GM18505 (cell line): ENCODE data around the gene RPL15.

Experiments
- ATAC-seq: cut with Tn5 transposase; IDR thresholded peaks from one replicate; pipeline ENCODE4 v1.9.1; 2021; ENCODE audit not compliant: unreplicated experiment
- POLR2A ChIP-seq: IDR thresholded peaks from 4 replicates; pipeline ENCODE4 v1.6.1; 2011; ENCODE audit warnings: borderline replicate concordance; ENCODE audit not compliant: insufficient read depth, insufficient read length; ENCODE audit errors: extremely low read depth

Gene RPL15

GRCh38 chr3:23931597-23931996, 14.7 kb downstream of the RPL15 start:
- TF ChIP-seq POLR2A = no peak
- ATAC-seq = no peak

DNA sequence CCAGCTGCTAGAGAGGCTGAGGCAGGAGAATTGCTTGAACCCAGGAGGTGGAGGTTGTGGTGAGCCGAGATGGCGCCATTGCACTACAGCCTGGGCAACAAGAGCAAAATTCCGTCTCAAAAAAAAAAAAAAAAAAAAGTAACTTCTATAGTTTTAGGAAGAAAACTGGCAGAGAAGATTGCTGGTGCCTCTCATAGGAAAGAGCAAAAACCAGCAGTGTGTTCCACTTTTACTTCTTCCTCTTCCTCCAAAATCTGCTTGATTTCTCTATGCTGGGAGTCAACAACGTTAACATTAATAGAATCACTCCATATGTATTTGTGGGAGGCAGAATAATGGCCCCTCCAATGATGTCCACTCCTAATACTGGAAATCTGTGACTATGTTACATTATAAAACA, 15.6 kb downstream of the RPL15 start:
- no peak for ATAC-seq
- TF ChIP-seq POLR2A = no peak

- no peak for ATAC-seq
- no peak for TF ChIP-seq POLR2A
Measured at GRCh38 chr3:23934253-23934652, 17.3 kb downstream of the RPL15 start.

- no peak for TF ChIP-seq POLR2A
- ATAC-seq = no peak
Measured at GRCh38 chr3:23937296-23937695, 20.4 kb downstream of the RPL15 start.

DNA sequence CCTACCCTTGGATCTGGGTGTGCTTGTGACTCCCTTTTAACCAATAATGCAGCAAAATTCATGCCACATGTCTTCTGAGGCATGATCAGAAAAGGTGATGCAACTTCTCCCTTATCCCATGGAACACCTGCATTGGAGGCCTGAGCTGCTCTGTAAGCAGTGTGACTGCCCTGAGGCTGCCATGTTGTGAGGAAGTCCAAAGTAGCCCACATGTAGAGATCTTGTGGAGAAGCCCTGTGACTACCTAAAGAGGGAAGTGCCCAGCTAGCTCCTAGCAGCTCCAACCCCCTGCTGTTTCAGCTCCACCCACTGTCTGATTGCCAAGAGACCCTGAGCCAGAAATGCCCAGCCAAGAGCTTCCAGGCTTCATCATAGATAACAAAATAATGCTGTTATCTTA, 21.8 kb downstream of the RPL15 start:
- TF ChIP-seq POLR2A = no peak
- no peak for ATAC-seq

DNA sequence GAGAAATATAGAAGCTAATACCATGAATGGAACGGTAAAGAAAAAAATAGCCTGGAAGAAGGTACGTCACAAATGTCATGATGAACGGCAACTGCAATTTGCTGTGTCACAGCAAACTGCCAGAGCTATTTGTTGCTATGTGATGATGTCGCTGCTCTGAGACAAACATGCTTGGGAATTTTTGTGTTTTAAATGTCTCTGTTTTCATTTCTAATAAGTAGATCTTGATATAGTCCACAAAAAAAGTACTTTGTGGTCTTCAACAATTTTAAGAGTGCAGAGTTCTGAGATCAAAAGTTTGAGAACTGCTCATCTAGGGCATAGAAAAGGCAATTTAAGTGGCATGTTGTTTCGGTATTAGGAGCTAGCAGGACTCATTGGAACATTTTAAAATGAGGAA, 23.8 kb downstream of the RPL15 start:
- TF ChIP-seq POLR2A = no peak
- ATAC-seq = no peak

DNA sequence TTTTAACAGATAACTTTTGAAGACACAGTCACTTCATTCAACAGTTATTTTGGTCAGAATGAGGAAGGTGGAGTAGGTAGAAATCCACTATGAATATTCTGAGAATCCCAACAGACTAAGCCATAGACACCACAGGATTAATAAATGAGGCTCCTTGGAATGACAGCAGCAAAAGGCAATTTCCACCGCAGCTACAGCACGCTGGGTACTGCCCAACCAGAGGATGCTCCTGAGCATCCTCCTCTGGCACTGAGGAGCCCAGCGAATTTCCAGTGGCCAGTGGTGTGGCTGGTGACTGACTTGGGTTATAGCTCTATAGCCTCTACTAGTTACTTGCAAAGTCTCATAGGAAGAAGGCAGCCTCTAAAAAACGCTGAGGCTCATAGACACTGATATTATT, 24.5 kb downstream of the RPL15 start:
- TF ChIP-seq POLR2A = no peak
- ATAC-seq = no peak

GRCh38 chr3:23942546-23942945, 25.6 kb downstream of the RPL15 start:
- ATAC-seq = no peak
- TF ChIP-seq POLR2A = no peak

DNA sequence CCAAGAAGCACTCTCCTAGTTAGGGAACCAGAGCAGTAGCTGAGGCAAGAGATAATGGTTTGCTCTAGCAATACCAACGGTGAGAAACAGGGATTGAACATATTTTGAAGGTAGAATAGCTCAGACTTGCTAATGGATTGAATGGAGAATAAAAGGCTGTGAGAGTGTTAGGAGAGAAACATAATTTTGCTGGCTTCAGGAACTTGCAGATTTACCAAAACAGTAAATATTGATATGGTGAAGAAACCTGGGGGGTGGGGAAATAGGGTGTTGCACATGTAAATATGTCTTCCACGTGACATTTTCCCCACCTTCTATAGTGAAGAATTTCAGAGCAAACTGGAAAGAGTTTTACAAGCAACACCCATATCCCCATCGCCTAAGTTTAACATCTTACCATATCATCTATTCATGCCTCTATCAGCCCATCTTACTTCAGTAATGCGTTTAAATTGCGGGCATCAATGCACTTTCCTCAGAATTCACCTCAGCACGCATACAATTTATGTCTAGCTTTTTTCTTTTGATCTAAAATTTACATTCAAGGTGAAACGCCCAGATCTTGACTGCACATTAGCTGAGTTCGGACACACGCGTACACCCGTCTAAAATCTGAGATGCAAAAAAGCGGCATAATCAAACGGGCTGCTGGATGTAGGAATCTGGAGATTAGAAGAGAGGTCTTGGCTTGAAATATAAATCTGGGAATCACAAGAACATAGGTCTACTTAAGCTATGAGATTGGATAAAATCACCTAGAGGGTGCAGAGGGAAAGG, 27.3 kb downstream of the RPL15 start:
- no peak for ATAC-seq

DNA sequence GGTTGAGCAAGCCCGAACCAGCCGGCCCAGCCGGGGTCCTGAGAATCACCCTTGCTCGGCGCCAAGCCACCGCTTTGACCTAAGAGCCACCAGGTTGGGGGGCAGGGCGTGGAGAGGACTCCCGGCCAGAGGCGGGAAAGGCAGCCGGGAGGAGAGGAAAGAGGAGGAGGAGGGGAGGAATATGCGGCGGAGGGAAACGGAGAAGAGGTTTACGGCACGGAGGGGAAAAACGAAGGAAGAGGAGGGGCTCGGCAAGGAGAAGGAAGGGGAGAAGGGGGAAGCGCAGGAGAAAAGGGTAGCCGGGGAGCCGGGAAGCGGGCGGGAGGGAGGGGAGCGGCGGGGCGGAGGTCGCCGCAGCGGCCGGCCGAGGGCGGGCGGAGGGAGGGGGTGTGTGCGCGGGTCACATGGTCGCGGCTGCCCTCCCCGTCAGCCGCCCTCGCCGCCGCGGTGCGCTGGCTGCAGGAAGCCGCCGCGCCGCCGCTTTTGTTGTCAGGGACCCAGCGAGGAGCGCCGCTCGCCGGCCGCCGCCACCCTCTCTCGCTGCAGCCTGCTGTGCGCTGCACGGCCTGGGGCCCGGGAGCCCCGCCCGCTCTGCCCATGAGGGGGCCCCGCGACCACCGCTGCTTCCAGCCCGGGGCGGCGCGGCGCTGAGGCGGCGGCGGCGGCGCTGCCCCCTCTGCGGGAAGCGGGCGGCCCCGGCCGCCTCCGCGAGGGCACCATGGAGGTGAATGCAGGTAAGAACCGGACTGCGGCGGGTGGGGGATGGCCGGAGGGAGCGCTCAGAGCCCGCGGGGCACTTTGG, 28.1 kb downstream of the RPL15 start, which contains the start of gene NR1D2:
Gene NR1D2 (plus strand): TSS at position 426 of the 802 bp plus-strand sequence. CDS start 293 bp downstream, at position 719.
- peak; percentile 47 for TF ChIP-seq POLR2A
- ATAC-seq = peak; percentile 58

More for the DNA sequence above, 27.3 kb downstream of the RPL15 start:
- no peak for TF ChIP-seq POLR2A

GRCh38 chr3:23945663-23945912, 28.7 kb downstream of the RPL15 start:
- ATAC-seq = no peak
- TF ChIP-seq POLR2A = peak; percentile 5

DNA sequence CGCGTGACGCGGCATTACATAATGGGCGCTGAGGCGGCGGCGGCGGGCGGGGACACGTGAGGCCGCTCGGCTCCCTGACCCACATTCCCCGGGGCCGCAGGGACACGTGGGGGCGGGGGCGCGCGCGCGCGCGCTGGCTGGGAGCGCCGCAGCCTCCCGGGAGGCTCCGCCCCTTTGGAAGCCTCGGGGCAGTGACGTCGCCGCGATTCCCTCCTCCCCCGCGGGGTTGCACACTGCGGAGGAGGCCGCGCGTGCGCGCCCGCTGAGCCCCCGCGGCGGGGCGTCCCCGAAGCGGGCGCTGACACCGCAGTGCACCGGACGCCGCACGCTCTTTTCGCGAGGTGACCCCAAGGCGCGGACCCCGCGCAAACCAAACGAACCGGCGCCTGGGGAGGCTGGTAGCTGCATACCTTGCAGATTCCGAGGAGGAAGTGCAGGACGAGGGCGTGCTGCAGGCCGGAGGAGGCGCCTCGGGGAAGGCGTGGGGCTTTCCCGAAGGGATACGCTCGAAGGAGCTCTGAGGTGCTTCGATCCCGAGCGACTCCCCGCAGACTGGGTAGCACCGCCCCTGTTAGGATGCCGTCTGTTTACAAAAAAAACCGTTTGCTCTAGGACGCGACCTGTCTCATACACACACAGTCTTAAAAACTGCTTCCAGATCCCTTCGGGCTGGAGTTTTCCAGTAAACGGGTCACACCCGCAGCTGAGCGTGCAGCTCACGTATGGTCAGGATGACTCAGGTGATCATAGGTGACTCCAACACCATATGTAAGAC, 29.2 kb downstream of the RPL15 start:
- peak; percentile 78 for ATAC-seq

GRCh38 chr3:23948761-23949160, 31.8 kb downstream of the RPL15 start:
- no peak for ATAC-seq
- TF ChIP-seq POLR2A = no peak

More for the DNA sequence above, 29.2 kb downstream of the RPL15 start:
- peak; percentile 43 for TF ChIP-seq POLR2A
